ENCODE data around the gene EGLN2.
"Not testable (repeated sequence)": the region's sequence is repeated elsewhere in the genome, so short reads cannot be mapped to it uniquely, and the experiment has no call there.

The EGLN2 gene

GRCh38 chr19:40846722-40847121 is 47.7 kb downstream of the EGLN2 start:
- DNase-seq (ENCODE audit: low read depth), result not testable (repeated sequence)

- DNase-seq (ENCODE audit: low read depth), result not testable (repeated sequence)
Observed at GRCh38 chr19:40850277-40850676, 51.3 kb downstream of the EGLN2 start, which contains the start of gene CYP2A6. Gene CYP2A6 (minus strand): TSS chr19:40850447. CDS start chr19:40850426, 21 bp downstream.

GRCh38 chr19:40852467-40853152 is 53.6 kb downstream of the EGLN2 start:
- not testable (repeated sequence) for DNase-seq (ENCODE audit: low read depth)

All from stimulated activated CD8-positive, alpha-beta memory T cell treated with anti-CD3 and anti-CD28 coated beads, Interleukin-12 subunit alpha, Interleukin-12 subunit beta, amount 100 ng/mL, for 4 hours (primary cell).